HCT116 (cell line): ENCODE measurements around the gene NRCAM. TPM values are rescaled to one million over a fixed set of nuclear protein-coding genes. Genes with fewer than 3 reads are reported as not detected.
A peak's percentile ranks its signal among the peaks of the same experiment; 100 is the strongest.

Experiments
- ATAC-seq: fragments of 200-7000 bp; cut with Tn5 transposase; 2 replicates; pipeline ENCODE4 v1.9.1; 2020; ENCODE audit warnings: mild to moderate bottlenecking, moderate library complexity
- BruUV-seq: library from RNA; stranded (reverse); fragments of 400-500 nt; replicated peaks from 2 replicates; lab custom pipeline; 2021; lab: Mats Ljungman, UMichigan
- CTCF ChIA-PET: fragments of 300-600 bp; sonication (Branson Sonifier 250); formaldehyde crosslinking; loops from one replicate; lab custom pipeline; 2021; ENCODE audit warnings: antibody characterized with exemption; lab: Charles Lee
- POLR2A ChIA-PET: fragments of 300-600, 350-600 bp; sonication (Branson Sonifier 250); formaldehyde crosslinking; loops from one replicate; lab custom pipeline; 2021; ENCODE audit warnings: antibody characterized with exemption; lab: Charles Lee
- RAD21 ChIA-PET, 2 experiments: fragments of 300-600 bp; sonication (Branson Sonifier 250); formaldehyde crosslinking; loops; one replicate each; lab custom pipeline; 2023; ENCODE audit warnings: low total read pairs in 2 of 2; ENCODE audit not compliant: uncharacterized antibody in 2 of 2, unreplicated experiment in 2 of 2, low non-redundant PET in 1 of 2; lab: Charles Lee
- DNase-seq: peaks from one replicate; pipeline ENCODE4 v3.0.0-alpha.2; 2010; ENCODE audit warnings: low read depth, low spot score
- H2AFZ ChIP-seq: fragments of 200-600 bp; shearing (Covaris generic), sonication (generic); 2 replicates; pipeline ENCODE4 v1.6.1; 2017; ENCODE audit warnings: low read depth, mixed run types, mixed read lengths, antibody characterized with exemption, low read length; ENCODE audit not compliant: poor library complexity, severe bottlenecking
- H3K27ac ChIP-seq: 2 replicates; pipeline ENCODE4 v1.5.1; 2012; ENCODE audit warnings: low read depth, low read length
- H3K27me3 ChIP-seq: fragments of 200-600 bp; sonication (generic); 2 replicates; pipeline ENCODE4 v1.6.1; 2016; ENCODE audit warnings: mixed run types, low read length, mixed read lengths; ENCODE audit not compliant: insufficient read depth
- H3K36me3 ChIP-seq, 2 experiments: fragments of 200-500 bp in 1 of 2; fragments of 200-600 bp in 1 of 2; sonication (Bioruptor generic) in 1 of 2; sonication (generic) in 1 of 2; 2 replicates each; pipeline versions ENCODE4 v1.5.1 to v1.6.1; 2014 to 2016; ENCODE audit warnings: low read length in 2 of 2, inconsistent platforms in 1 of 2, mixed read lengths in 1 of 2, mixed run types in 1 of 2; ENCODE audit not compliant: insufficient read depth in 2 of 2, control insufficient read depth in 1 of 2
- H3K4me1 ChIP-seq, 2 experiments: fragments of 200-600 bp in 1 of 2; sonication (generic) in 1 of 2; 2 replicates each; pipeline versions ENCODE4 v1.5.1 to v1.6.1; 2012 to 2017; ENCODE audit warnings: low read length in 2 of 2, inconsistent platforms in 1 of 2, mild to moderate bottlenecking in 1 of 2, mixed read lengths in 1 of 2, mixed run types in 1 of 2, moderate library complexity in 1 of 2; ENCODE audit not compliant: insufficient read depth in 2 of 2, control insufficient read depth in 1 of 2
- H3K4me2 ChIP-seq: fragments of 200-600 bp; sonication (generic); 2 replicates; pipeline ENCODE4 v1.6.1; 2017; ENCODE audit warnings: mixed run types, low read length, mixed read lengths
- H3K4me3 ChIP-seq, 2 experiments: fragments of 200-600 bp in 1 of 2; sonication (generic) in 1 of 2; replicated peaks in 1 of 2; 2 replicates each; pipeline ENCODE4 v1.5.1; 2011 to 2016; ENCODE audit warnings: low read length in 2 of 2, control low read depth in 1 of 2, low read depth in 1 of 2, mild to moderate bottlenecking in 1 of 2, mixed read lengths in 1 of 2, mixed run types in 1 of 2
- H3K79me2 ChIP-seq: fragments of 200-600 bp; sonication (generic); 2 replicates; pipeline ENCODE4 v1.6.1; 2017; ENCODE audit warnings: mild to moderate bottlenecking, mixed run types, low read length, moderate library complexity, mixed read lengths; ENCODE audit not compliant: insufficient read depth
- H3K9ac ChIP-seq: fragments of 200-600 bp; sonication (generic); 2 replicates; pipeline ENCODE4 v1.6.1; 2016; ENCODE audit warnings: low read length, mixed read lengths
- H3K9me2 ChIP-seq: fragments of 200-600 bp; sonication (generic), shearing (Covaris generic); 2 replicates; pipeline ENCODE4 v1.6.1; 2017; ENCODE audit warnings: mixed run types, mild to moderate bottlenecking, moderate library complexity; ENCODE audit not compliant: insufficient read depth
- H3K9me3 ChIP-seq, 2 experiments: fragments of 200-500 bp in 1 of 2; fragments of 200-600 bp in 1 of 2; sonication (Bioruptor generic) in 1 of 2; sonication (generic) in 1 of 2; 2 replicates each; pipeline ENCODE4 v1.6.1; 2014 to 2017; ENCODE audit warnings: low read length in 2 of 2, mixed read lengths in 2 of 2, inconsistent platforms in 1 of 2, low read depth in 1 of 2, mild to moderate bottlenecking in 1 of 2, mixed run types in 1 of 2, moderate library complexity in 1 of 2; ENCODE audit not compliant: control insufficient read depth in 1 of 2, insufficient read depth in 1 of 2
- H4K20me1 ChIP-seq: fragments of 200-600 bp; sonication (generic), shearing (Covaris generic); 2 replicates; pipeline ENCODE4 v1.6.1; 2017; ENCODE audit warnings: mixed run types, mild to moderate bottlenecking, moderate library complexity; ENCODE audit not compliant: insufficient read depth
- CBX3 ChIP-seq: IDR thresholded peaks from 2 replicates; pipeline ENCODE4 v1.6.1; 2012; ENCODE audit warnings: low read depth
- EGR1 ChIP-seq: IDR thresholded peaks from 2 replicates; pipeline ENCODE4 v1.6.1; 2012; ENCODE audit warnings: low read depth
- EZH2phosphoT487 ChIP-seq: fragments of 200-600 bp; IDR thresholded peaks from 2 replicates; pipeline ENCODE4 v1.6.1; 2018; ENCODE audit warnings: antibody characterized with exemption, borderline replicate concordance
- FOSL1 ChIP-seq: IDR thresholded peaks from 2 replicates; pipeline ENCODE4 v1.6.1; 2012; ENCODE audit warnings: low read depth
- POLR2AphosphoS5 ChIP-seq: IDR thresholded peaks from 2 replicates; pipeline ENCODE4 v1.6.1; 2011; ENCODE audit warnings: mild to moderate bottlenecking, low read depth, low read length, moderate library complexity
- RAD21 ChIP-seq: IDR thresholded peaks from 2 replicates; pipeline ENCODE4 v1.6.1; 2012; ENCODE audit warnings: low read depth, mild to moderate bottlenecking
- SRF ChIP-seq: IDR thresholded peaks from 2 replicates; pipeline ENCODE4 v1.6.1; 2012; ENCODE audit warnings: low read depth
- YY1 ChIP-seq: IDR thresholded peaks from 2 replicates; pipeline ENCODE4 v1.6.1; 2011; ENCODE audit warnings: low read length, low read depth, moderate library complexity, mild to moderate bottlenecking; ENCODE audit not compliant: insufficient replicate concordance; ENCODE audit errors: extremely low read depth
- ZFX ChIP-seq: fragments of 450-650 bp; IDR thresholded peaks from 2 replicates; pipeline ENCODE4 v1.6.1; 2017
- intact Hi-C: fragments of 100-400 bp; cut with micrococcal nuclease; formaldehyde crosslinking; loops from 2 replicates; pipeline ENCODE4 v1.10.0; 2022
- total RNA-seq: library from RNA; stranded (reverse); gene quantifications from one replicate; pipeline ENCODE4 v1.2.1, GENCODE V29; 2021; ENCODE audit not compliant: unreplicated experiment
- TF ChIP-seq, protein P1 (sequence below): IDR thresholded peaks from 2 replicates; pipeline ENCODE4 v1.6.1; 2012
- TF ChIP-seq, protein P2 (sequence below): IDR thresholded peaks from 2 replicates; pipeline ENCODE4 v1.6.1; 2012
- TF ChIP-seq, protein P3 (sequence below), 3 experiments: fragments of 200-600 bp in 1 of 3; sonication (generic) in 1 of 3; IDR thresholded peaks in 2 of 3; conservative IDR thresholded peaks in 1 of 3; 2 replicates each; pipeline ENCODE4 v1.5.1; 2012 to 2017; ENCODE audit warnings: low read depth in 2 of 3, low read length in 2 of 3, antibody characterized with exemption in 1 of 3, borderline replicate concordance in 1 of 3, control low read depth in 1 of 3, mild to moderate bottlenecking in 1 of 3, mixed read lengths in 1 of 3, mixed run types in 1 of 3, moderate library complexity in 1 of 3; ENCODE audit not compliant: insufficient read depth in 1 of 3

NRCAM gene
- total RNA-seq, 1 experiment from 2014 or later, result 0.15 TPM

DNA sequence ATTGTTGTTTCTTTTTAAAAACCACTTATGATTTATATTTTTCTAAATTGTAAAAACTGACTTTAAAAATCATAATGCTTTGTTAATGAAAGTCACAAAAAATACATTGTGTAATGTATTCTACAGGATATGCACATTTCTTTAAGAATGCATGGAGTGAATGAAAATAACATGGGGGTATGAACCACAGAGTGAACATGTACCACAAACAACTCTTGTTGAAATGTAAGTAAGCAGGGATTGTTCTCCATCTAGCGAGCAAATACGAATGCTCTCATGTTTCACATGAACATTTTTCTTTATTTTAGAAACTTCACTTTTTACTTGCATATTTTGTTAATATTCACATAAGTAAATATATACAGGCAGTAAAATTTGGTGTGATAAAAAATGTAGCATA, 290.5 kb downstream of the NRCAM start:
- POLR2A ChIA-PET, result no interaction called here
- Histone ChIP-seq H3K79me2 (no peaks in the 10 kb centered on the region), H2AFZ (no peak overlapping the region), H4K20me1 (no peaks in the 10 kb centered on the region), H3K36me3 (no peaks in the 10 kb centered on the region), H3K4me2 (no peak overlapping the region), H3K27me3 (no peaks in the 10 kb centered on the region), H3K4me3 (no peak overlapping the region), H3K9me2 (no peaks in the 10 kb centered on the region), H3K27ac (no peak overlapping the region), H3K9me3 (no peaks in the 10 kb centered on the region), H3K9ac (no peak overlapping the region), H3K4me1 (no peaks in the 10 kb centered on the region)
- intact Hi-C loops, result no loop called here
- CTCF ChIA-PET, result no interaction called here
- DNase-seq (no peak), ATAC-seq (no peak)
- no peak for TF ChIP-seq CBX3
- TF ChIP-seq, protein P1, sequence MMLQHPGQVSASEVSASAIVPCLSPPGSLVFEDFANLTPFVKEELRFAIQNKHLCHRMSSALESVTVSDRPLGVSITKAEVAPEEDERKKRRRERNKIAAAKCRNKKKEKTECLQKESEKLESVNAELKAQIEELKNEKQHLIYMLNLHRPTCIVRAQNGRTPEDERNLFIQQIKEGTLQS, result no peak
- TF ChIP-seq EZH2phosphoT487, result no peak
- TF ChIP-seq SRF, result no peak
- no peak for TF ChIP-seq POLR2AphosphoS5
- TF ChIP-seq EGR1, result no peak
- TF ChIP-seq FOSL1, result no peak
- TF ChIP-seq, protein P2, sequence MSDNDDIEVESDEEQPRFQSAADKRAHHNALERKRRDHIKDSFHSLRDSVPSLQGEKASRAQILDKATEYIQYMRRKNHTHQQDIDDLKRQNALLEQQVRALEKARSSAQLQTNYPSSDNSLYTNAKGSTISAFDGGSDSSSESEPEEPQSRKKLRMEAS, result no peak
- BruUV-seq, result no TSS peak
- RAD21 ChIA-PET, result no interaction called here

DNA sequence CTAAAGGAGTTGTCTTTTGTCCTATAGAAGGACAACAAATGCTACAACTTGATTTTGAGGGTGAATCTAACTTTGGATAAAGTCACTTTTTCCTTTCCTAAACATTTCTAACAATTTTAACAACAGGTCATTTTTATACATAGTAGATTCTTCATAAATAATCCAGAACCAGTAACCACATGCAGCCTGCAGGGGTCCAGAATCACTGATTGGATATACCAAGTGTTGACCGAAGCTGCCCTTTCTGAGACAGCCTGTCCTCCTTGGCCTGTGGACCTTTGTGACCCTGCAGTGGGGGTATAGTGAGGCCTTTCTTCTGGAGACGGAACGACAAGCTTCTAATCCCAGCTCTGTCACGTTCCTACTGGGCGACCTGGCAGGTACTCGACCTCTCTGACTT, 291.3 kb downstream of the NRCAM start:
- no TSS peak for BruUV-seq
- no peaks in the 10 kb centered on the region for H3K27me3 ChIP-seq

More for the DNA sequence above, 291.3 kb downstream of the NRCAM start:
- H3K4me2 ChIP-seq, result no peak overlapping the region
- ChIA-PET CTCF (no interaction called here), POLR2A (no interaction called here), RAD21 (no interaction called here)
- H3K4me1 ChIP-seq, result no peaks in the 10 kb centered on the region
- DNase-seq (no peak), ATAC-seq (peak; percentile 54; the same call in 1 of the 2 replicates)
- no peak overlapping the region for H3K9ac ChIP-seq
- no peaks in the 10 kb centered on the region for H3K9me2 ChIP-seq
- no peaks in the 10 kb centered on the region for H3K36me3 ChIP-seq
- no peak for TF ChIP-seq ZFX
- no peak for TF ChIP-seq RAD21
- TF ChIP-seq EGR1, result no peak
- no peak for TF ChIP-seq YY1
- TF ChIP-seq, protein P3, sequence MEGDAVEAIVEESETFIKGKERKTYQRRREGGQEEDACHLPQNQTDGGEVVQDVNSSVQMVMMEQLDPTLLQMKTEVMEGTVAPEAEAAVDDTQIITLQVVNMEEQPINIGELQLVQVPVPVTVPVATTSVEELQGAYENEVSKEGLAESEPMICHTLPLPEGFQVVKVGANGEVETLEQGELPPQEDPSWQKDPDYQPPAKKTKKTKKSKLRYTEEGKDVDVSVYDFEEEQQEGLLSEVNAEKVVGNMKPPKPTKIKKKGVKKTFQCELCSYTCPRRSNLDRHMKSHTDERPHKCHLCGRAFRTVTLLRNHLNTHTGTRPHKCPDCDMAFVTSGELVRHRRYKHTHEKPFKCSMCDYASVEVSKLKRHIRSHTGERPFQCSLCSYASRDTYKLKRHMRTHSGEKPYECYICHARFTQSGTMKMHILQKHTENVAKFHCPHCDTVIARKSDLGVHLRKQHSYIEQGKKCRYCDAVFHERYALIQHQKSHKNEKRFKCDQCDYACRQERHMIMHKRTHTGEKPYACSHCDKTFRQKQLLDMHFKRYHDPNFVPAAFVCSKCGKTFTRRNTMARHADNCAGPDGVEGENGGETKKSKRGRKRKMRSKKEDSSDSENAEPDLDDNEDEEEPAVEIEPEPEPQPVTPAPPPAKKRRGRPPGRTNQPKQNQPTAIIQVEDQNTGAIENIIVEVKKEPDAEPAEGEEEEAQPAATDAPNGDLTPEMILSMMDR (IDR thresholded peaks at IDR 0.05 in 2 of 3, conservative IDR thresholded peaks at IDR 0.05 in 1 of 3; ENCODE audit: borderline replicate concordance in 1 of 3, insufficient read depth in 1 of 3, low read depth in 2 of 3, low read length in 2 of 3), result 0 out of 6 replicates have a peak, but pooled peaks of 1 of the 3 experiments have one; percentile 14
- TF ChIP-seq FOSL1, result no peak
- TF ChIP-seq, protein P2, result no peak
- no peak overlapping the region for H3K27ac ChIP-seq
- H4K20me1 ChIP-seq, result no peaks in the 10 kb centered on the region
- intact Hi-C loops, result no loop called here
- H3K9me3 ChIP-seq, result no peaks in the 10 kb centered on the region
- no peak overlapping the region for H2AFZ ChIP-seq
- H3K79me2 ChIP-seq, result no peaks in the 10 kb centered on the region
- H3K4me3 ChIP-seq, result no peak overlapping the region
